EL (cell line): ENCODE measurements around the gene MYRFL.
A peak's percentile ranks its signal among the peaks of the same experiment; 100 is the strongest.
"Not testable (repeated sequence)": the region's sequence is repeated elsewhere in the genome, so short reads cannot be mapped to it uniquely, and the experiment has no call there.

Source experiments
- DNase-seq: peaks from one replicate; pipeline ENCODE4 v3.0.0-alpha.2; 2016

MYRFL gene

DNA sequence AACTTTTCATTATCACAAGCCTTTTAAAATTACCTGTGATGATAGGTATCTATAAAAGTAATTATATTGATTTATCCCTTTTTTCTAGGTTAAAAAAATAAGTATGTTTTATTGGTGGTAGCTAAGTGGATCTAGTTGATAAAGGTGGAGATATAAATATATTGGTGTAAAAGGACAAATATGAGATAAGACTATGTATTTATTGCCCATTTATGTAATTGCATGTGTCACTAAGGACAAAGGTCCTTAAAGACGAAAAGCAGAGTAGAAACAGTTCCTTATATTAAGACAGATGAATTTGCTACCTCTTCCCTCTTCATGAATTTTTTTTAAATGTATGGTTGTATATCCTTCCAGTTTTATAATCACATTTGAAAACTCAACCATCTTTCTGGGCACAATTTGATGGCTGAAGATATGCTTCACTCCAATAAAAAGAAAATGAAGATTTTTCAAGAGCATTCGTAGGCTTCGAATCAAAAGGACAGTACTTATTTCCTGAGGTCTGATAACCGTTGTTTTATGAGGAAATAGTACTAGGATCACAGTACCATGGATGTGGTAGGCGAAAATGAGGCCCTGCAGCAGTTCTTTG lies at the start of gene MYRFL:
TSS of gene MYRFL (plus strand) at position 262 of the 595 bp plus-strand sequence. CDS start at position 553, 291 bp downstream.
- no peak for DNase-seq

DNA sequence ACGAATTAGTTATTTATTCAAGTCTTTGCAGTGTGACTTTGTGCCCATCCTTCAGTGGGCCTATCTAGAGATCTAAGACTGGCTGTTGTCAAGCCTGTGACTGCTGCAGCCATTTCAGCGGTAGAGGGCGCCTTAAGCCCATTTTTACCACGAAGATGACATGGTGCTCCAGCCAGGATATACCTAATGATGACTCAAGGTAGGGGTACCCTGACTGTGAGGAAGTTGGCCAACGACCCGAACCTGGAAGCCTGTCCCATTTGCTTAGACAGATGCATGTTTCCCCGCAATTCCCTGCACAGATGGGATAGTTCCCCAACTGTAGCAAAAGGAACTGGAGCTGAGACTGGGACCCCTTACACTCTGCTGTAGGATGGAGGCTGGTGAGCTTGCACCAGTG lies 45.1 kb upstream of the MYRFL start:
- peak; percentile 52 for DNase-seq

DNA sequence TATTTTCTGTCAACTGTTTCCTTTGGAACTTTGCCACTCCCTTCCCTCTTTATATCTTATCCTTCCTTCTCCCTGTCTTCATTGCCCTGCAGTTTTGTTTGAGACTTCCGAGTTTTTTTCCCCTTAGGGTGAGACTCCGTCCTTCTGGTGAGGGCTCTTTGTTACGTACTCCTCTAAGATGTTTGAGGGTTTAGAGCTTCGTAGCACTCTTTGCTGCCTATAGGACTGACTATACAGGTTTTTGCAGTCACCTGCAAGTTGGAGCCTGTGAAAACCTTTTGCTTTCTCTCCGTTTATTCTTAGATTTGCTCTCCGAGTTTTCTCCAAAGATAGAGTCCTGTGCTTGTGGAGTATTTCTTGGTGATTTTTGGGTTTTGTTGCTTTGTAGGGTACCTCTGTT lies 41.7 kb upstream of the MYRFL start:
- DNase-seq, result no peak

DNA sequence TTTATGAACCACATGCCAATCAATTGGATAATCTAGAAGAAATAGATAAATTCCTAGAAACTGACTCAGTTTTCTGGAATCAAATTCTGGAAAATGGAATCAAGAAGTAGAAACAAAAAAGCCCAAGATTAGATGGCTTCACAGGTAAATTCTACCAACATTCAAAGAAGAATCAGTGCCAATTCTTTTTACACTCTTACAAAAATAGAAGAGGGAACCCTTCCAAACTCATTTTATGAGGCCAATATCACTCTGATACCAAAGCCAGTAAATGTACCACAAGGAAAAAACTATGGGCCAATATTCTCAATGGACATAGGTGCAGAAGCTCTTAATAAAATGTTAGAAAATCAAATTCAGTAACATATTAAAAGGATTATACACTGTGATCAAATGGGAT lies 35.7 kb upstream of the MYRFL start:
- DNase-seq, result no peak

DNA sequence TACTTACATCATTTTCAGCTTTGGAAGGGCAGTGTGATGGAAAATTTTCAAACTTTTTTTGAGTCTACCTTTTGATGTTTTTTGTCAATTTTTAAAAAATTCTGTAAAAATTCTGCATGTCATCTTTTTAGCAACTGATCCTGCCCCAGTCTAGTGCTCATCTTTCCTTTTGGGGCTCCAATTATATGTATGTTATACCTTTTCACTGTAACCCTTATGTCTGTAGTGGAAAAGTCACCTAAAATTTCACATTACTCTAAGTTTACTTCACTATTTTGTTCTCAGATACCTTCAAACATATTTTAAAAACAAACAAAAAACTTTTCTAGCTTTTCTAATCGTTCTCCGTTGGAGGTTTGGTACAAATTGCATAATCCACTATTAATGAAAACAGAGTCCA lies 32.5 kb upstream of the MYRFL start:
- no peak for DNase-seq

DNA sequence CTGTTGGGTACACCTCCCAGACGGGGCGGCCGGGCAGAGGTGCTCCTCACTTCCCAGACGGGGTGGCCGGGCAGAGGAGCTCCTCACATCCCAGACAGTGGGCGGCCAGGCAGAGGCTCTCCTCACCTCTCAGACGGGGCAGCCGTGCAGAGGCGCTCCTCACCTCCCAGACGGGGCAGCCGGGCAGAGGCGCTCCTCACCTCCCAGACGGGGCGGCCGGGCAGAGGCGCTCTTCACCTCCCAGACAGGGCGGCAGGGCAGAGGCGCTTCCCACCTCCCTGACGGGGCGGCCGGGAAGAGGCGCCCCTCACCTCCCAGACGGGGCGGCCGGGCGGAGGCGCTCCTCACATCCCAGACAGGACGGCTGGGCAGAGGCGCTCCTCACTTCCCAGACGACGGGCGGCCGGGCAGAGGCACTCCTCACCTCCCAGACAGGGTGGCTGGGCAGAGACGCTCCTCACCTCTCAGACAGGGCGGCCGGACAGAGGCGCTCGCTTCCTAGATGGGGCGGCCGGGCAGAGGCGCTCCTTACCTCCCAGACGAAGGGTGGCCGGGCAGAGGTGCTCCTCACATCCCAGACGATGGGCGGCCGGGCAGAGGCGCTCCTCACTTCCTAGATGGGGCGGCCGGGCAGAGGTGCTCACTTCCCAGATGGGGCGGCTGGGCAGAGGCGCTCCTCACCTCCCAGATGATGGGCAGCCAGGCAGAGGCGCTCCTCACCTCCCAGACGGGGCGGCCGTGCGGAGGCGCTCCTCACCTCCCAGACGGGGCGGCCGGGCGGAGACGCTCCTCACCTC lies 17.7 kb upstream of the MYRFL start:
- not testable (repeated sequence) for DNase-seq

DNA sequence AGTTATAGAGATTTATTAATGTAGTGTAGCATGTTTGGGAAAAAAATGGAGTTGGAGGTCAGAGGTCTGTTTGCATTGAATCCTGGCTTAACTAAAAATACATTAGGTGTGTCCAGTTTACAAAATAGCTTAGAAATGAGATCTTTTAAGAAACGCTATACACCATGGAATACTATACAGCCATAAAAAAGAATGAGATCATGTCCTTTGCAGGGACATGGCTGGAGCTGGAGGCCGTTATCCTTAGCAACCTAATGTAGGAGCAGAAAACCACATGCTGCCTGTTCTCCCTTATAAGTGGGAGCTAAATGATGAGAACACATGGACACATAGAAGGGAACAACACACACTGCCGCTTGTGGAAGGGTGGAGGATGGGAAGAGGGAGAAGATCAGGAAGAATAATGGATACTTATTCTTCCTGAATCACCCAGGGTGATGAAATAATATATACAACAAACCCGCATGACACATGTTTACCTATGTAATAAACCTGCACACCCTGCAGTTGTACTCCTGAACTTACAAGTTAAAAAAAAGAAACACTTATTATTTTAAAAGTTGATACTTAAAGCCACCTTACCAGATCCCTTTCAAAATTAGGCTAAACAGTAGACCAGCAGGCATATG lies 14.0 kb upstream of the MYRFL start:
- DNase-seq, result no peak

DNA sequence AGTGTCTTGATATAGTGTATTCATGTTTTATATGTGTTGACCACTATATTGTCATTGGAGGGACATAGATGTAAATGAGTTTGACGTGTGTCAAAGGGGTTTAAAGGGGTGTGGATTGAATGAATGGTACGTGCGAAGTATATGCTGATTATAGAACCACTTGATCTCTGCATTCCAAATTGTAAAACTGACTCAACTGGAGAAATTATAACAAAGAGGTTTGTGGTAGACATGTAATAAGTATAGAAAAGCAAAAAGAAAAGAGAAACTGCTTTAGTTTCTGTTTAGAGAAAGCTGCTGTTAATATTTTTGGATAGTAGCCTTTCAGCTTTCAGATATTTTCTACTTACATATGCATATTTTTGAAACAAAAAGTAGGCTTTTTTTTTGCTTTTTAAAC lies 8.9 kb upstream of the MYRFL start:
- no peak for DNase-seq

DNA sequence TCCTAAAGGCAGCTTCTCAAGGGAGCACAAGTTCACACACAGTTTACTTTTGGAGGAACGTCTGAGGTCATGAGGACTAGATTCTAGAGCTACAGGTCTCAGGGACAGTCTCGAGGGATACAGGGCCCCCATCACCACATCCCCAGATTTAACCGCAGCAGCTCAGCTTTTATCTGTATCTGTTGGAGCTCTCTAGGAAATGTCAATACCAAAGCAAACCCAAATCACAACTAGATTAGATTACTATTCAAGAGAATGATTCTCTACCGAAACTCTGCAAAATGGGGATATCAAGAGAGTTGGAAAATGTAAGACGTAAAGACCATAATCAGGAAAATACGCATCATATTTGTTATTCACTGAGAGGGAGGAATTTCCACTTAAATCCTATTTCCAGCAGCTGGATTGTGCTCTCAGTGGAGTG lies 4.0 kb upstream of the MYRFL start:
- DNase-seq, result no peak

DNA sequence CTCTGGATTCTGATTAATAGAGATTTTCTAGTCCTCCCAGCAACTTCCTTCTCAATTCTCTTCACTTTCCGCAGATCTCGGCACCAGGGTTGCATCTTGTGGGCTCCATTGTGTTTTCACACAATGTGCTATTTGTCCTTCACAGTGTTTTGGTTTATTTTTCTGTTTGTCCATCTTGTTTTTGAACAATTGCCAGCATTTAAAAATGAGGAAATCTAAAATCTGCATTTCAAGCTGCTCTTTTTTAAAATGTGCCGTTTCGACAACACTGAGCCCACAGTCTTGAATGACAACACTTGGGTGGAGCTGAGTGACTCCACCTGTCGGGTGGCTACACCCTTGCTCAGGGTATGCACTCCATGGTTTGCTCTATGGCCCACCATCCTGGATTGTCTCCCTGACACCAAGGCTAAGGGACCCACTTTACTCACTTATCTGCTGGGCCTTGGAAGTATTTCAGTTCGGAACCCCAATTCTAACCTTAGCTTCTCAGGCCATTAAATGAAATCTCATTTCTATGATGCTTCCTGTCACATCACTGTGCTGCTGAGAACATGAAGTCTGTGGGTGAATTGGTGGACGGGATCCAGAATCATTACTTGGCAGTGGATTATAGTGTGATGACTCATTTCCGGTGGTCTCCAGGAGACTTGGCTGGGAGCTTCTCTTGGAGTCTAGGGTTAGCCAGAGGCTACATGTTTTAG lies 3.4 kb upstream of the MYRFL start:
- DNase-seq, result peak; percentile 86

DNA sequence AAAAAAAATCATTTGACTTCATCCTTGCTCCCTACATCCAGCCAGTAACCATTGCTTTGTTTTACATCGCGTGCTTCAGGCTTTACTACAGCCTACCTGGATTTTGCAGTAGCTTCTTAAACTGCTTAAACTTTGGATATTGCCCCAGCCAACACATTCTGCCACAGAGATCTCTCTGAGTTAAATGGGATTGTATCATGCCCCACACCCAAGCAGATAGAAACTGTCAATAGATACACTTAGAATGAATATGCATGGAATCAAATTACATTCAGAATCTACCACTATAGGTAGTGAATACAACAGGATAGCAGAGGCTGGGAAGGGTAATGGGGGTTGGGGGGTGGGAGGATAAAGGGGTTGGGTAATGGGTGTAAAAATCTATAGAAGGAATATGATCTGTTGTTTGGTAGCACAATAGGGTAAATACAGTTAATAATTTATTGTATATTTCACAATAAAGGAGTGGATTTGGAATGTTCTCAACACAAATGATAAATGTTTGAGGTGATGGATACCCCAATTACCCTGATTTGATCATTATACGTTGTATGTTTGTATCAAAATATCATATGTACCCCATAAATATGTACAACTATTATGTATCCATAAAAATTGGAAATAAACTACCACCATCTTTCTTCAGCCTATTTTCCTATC lies 2.7 kb upstream of the MYRFL start:
- DNase-seq, result no peak

DNA sequence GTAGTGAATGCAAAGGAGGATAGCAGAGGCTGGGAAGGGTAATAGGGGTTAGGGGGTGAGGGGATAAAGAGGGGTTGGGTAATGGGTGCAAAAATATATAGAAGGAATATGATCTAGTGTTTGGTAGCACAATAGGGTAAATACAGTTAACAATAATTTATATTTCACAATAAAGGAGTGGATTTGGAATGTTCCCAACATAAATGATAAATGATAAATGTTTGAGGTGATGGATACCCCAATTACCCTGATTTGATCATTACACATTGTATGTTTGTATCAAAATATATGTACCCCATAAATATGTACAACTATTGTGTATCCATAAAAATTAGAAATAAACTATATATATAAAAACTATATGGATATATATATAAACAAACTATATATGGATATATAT lies 999 bp upstream of the MYRFL start:
- no peak for DNase-seq

DNA sequence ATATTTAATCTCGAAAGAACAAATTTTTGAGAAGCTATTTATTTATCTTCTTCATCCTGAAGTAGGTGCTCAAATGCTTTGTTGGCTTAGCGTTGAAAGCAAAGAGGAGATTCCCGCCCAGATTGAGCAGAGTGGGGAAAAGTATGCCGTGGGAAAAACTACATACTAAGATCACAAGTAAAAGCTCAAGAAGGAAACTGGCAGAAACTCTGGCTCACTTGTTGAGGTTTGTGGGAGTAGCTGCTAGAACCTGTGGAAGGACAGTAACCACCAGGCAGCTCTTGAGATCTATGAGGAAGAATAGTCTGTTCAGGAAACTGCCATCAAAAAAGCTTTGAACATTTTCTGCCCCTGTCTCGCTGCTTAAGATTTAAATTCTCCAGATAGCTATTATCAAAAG lies 3.9 kb downstream of the MYRFL start:
- no peak for DNase-seq

DNA sequence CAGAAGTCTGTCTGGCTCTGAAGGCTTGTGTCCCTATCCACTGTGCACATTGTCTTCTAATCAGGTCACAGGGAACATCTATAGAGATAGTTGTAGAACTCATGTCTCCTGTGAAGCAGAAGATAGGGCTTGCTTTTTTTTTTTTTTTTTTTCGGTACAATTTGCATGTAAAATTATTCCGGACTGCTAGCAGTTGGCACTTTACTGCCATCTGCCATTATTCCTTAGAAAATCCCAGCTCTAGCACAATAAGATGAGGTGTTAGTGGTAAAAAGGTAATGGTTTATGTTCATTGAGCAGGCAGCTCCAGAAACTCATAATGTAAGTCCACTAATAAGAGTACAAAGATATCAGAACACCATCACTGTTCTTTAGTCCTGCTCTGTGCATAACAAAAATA lies 8.7 kb downstream of the MYRFL start:
- no peak for DNase-seq

DNA sequence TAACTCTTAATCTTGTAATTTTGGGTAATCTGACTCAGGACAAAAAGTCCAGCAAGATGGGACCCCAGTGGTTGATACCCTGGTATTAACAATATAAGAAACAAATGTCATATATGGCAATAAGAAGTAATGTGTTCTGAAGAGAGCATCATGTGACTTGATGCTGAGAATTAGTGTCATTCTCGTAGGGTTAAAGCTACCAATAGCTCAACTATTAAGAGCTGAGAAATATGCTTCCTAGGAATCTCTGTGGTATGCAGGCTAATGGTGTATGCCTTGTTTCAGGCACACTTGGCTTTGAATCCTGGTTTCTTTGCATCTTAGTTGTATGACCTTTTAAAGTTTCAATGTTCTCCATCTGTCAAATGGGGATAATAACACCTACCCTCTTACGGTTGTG lies 9.1 kb downstream of the MYRFL start:
- DNase-seq, result no peak

DNA sequence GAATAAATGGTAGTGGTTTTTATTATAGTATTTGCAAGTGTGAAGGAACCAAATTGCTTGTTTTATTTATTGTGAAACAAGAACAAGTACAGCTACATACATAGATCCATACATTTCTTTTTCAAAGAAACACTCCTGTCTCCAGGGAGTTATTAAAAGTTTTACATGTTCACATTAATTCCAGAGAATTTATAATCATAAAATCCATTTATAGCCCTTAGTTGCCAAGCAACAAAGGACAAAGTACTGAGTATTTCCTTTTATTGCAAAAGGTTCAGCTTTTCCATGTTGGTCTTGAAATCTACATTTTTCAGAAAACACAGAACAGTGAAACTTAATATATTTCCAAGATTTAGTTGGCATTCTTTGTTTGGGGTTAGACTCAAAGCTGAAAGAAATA lies 9.5 kb downstream of the MYRFL start:
- DNase-seq, result no peak

DNA sequence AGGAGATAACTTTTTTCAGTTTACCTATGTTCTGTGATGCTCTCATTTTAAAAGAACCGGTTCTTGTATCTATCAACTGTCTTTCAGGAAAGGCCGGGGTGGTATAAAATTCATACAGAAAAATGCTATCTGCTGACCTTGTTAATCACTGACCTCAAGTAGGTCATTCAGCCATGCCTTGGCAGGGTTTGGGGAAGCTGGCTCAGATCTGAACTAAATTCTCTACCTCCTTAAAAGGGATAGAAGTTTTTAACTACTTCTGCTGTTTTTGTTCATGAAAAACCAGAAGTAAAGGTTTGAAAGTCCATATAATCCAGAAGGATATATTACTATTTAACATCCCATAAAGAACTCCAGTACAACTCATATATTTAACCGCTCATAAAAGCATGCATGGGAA lies 10.1 kb downstream of the MYRFL start:
- DNase-seq, result no peak

DNA sequence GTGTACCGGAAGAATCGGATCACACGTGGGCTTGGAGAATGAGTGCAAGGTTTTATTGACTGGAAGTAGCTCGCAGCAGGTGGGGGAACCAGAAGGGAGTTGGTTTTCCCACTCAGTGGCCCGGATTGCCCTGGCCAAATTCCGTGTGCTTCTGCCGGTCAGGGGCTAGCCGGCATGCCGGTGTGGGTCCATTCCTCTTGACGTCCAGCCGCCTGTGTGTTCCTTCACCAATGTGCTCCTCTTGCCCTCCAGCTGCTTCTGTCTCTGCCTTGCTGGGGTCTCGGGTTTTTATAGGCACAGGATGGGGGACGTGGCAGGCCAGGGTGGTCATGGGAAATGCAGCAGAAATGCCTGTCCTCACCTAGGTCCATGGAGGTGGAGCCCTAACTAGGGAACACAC lies 11.0 kb downstream of the MYRFL start:
- DNase-seq, result no peak

DNA sequence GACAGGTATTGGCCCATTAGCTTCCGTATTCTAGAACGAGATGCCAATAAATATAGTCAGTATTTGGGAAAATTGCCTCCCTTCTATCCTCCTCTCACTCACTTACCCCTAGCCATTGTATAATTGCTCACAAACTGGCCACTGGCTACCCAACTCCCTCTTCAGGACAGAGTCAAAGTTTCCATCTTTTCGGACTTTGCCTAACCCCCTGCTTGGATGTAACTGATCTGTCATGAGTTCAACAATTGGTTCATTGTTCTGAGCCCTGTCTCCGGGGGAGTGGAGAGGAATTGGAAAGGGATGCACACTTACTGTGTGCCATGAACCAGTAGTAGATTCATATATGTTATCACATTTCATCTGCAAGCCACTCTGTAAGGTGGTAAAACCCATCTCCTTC lies 12.2 kb downstream of the MYRFL start:
- DNase-seq, result no peak

DNA sequence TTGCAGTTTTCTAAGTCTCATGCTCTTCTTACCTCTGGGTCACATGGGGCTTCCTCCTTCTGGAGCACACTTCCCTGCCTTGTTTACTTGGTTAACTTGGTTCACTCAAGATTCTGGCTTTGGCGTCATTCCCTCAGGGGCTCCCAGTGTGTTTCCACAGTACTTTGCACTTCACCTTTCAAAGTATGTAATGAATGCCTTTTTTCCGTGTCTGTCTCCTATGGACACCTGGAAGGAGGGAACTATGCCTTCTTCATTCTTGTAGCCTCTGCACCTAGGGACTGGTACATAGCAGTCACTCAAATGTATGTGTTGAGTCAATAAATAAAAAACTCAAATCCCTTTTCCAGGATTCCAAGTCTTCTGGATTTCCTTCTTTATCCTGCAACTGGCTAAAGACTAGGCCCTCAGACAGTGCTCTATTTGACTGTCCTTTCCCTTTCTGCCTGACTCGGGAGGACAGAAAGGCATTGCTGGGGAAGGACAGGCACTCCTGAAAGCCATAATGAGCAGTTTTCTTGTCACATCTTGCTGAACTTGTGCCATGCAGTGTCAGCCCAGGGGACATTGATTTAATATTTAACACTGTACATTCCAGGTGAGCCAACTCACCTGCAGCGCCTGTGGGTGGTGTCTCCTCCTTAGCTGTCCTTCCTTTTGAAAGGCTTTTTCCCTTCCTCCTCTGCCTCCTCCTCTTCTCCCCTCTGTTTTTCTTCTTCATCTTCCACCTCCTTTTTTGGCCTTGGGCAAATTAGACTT lies 12.8 kb downstream of the MYRFL start:
- no peak for DNase-seq

DNA sequence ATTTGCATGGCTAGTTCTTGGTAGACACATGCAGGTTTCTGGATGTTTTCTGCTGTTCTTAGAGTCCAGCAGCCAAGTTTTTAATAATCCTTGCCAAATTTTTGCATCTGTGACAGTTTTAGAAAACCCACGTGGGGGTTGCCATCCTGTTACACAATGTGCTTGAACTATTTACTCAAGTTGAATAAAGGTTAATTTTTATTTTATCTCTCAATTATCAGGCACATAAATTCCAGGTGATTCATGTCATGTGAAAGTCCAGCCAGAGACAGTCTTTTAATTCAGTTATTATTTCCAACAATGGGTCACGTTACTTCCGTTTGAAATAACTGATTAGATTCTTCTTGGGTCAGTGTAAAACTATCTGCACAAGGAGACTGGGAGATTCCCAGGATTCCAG lies 15.7 kb downstream of the MYRFL start:
- no peak for DNase-seq

DNA sequence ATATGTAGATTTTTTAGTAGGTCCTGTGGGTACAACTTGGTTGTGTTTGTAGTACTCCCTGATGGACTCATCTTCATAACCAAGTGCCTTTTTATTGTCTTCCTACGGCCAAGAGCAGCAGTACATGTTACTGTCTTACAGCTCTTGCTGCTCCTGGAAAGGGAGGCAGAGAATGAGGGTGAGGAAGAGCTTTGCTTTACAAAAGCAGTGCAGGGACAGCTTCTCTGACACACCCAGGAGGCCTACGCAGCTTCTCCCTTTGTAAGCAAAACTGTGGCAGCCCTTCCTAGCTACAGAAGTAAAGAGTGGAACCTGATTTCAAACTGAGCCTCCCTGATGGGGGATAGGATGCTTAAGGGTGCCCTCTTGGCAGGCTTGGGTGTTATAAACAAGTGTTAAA lies 18.6 kb downstream of the MYRFL start:
- no peak for DNase-seq
